GM10248 (cell line): Measurements from ENCODE around the gene HORMAD2.
"Not testable (repeated sequence)": the region's sequence is repeated elsewhere in the genome, so short reads cannot be mapped to it uniquely, and the experiment has no call there.

Experiments used
- CTCF ChIA-PET: fragments of 300-600 bp; sonication (Branson Sonifier 250); formaldehyde crosslinking; extraction: SDS; loops from one replicate; lab custom pipeline; 2021; ENCODE audit warnings: antibody characterized with exemption; lab: Yijun Ruan, JAX
- POLR2A ChIA-PET: fragments of 350-650 bp; sonication (Branson Sonifier 250); formaldehyde crosslinking; extraction: SDS; loops from one replicate; lab custom pipeline; 2020; ENCODE audit warnings: antibody characterized with exemption; lab: Yijun Ruan, JAX
- DNase-seq: peaks from one replicate; pipeline ENCODE4 v3.0.0; 2012; ENCODE audit errors: extremely low spot score
- TF ChIP-seq, protein P1 (sequence below): IDR thresholded peaks from 2 replicates; pipeline ENCODE4 v1.5.1; 2012; ENCODE audit warnings: mild to moderate bottlenecking, low read depth; ENCODE audit errors: extremely low read depth, missing control alignments, control extremely low read depth

HORMAD2 gene

DNA sequence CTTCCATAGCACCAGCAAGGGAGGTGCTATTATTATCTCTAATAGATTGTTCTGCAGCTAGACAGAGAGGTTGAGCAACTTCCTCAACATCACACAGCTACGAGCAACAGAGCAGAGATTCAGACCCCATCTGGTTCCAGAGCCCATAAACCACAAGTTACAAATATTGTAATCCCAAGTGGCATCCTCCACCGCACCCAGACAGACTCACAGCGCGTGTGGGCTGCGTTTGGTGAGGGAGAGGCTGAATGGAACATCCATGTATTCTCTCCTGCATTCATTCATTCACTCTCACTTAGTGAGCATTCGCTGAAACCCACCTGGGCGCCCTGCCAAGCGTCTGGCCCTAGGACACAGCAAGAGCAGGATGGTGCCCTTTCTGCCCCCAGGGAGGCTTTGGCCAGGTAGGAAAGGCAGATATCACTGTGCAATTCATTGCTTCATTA, 132.8 kb downstream of the HORMAD2 start:
- POLR2A ChIA-PET: no interaction called here
- TF ChIP-seq, protein P1, sequence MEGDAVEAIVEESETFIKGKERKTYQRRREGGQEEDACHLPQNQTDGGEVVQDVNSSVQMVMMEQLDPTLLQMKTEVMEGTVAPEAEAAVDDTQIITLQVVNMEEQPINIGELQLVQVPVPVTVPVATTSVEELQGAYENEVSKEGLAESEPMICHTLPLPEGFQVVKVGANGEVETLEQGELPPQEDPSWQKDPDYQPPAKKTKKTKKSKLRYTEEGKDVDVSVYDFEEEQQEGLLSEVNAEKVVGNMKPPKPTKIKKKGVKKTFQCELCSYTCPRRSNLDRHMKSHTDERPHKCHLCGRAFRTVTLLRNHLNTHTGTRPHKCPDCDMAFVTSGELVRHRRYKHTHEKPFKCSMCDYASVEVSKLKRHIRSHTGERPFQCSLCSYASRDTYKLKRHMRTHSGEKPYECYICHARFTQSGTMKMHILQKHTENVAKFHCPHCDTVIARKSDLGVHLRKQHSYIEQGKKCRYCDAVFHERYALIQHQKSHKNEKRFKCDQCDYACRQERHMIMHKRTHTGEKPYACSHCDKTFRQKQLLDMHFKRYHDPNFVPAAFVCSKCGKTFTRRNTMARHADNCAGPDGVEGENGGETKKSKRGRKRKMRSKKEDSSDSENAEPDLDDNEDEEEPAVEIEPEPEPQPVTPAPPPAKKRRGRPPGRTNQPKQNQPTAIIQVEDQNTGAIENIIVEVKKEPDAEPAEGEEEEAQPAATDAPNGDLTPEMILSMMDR: no peak
- CTCF ChIA-PET: no interaction called here
- DNase-seq: no peak

GRCh38 chr22:30214703-30215407, 134.6 kb downstream of the HORMAD2 start:
- CTCF ChIA-PET: interaction anchor here (1.4 to 1.9 kb wide), 2 partner anchors 10 to 40 kb away, joined by 4 to 6 read pairs; no protein-coding TSS in a partner anchor
- POLR2A ChIA-PET: no interaction called here
- DNase-seq: no peak
- TF ChIP-seq, protein P1: no peak

DNA sequence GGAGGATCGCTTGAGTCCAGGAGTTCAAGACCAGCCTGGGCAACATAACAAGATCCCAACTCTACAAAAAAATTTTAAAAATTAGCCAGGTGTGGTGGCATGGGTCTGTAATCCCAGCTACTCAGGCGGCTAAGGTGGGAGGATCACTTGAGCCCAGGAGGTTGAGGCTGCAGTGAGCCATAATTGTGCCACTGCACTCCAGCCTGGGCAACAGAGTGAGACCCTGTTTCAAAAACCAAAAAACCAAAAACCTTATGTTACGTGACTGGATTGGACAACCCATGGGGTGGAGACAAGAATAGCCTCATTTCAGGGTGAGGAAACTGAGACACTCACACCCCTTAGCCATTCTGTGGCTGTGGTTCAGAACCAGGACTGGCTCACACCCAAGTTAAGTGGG, 136.0 kb downstream of the HORMAD2 start:
- DNase-seq, CTCF ChIA-PET, POLR2A ChIA-PET: not testable (repeated sequence)

DNA sequence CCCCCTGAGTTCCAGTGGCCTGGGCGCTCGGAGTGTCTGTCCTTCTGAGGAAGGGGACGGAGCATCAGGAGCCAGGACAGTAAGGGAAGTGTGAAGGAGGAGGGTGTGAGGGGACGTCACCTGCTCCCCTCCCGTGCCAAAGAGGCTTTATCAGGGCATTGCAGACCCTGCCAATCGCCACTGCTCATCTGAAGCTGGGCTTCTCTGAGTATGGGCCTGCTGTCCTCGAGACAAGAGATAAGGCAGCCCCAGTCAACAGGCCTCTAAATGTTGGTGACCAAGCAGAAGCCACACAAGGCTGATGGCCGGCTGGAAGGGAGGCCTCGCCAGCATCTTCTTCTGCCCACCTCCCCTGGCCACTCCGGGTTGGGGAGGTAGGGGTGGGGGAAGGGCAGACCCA, 136.4 kb downstream of the HORMAD2 start:
- POLR2A ChIA-PET: no interaction called here
- CTCF ChIA-PET: no interaction called here
- TF ChIP-seq, protein P1: no peak
- no peak for DNase-seq

DNA sequence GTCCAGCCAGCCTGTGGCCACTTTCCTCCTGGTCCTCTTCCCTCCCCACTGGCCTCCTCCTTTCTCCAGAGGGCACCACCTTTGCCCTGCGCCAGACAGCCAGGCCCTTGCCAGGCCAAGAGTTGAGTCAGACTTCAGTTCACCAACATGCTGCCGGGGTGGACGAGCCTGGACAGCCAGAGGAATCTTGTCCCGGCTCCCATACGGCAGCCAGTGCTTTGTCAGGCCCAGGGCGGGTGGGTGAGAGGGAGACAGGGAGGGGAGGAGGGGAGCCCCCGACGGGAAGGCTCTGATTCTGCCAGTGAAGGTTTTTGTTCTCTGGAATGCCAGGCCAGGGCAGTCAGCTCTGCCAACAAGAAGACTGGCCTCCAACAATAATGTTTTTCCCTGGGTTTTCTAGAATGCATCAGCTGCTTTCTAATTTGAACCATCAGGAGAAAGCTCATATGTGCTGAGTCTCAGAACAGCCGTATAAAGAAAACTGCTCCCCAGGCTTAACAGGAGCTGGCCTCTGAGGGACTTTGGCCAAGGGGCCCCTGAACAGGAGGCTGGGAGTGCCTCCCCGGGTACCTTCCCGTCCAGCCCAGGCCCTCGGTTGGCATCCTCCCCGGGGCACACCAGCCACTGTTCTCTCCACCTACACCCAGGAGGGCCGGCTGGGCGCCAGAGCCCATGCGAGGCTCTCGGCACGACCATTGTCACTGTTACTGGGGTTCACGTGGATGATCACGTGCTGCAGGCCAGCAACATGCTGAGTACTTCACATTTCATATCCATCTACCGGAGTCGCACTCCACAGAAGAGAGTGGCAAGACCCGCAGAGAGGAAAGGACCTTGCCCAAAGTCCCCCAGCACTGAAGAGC, 137.7 kb downstream of the HORMAD2 start:
- ChIA-PET CTCF (no interaction called here), POLR2A (no interaction called here)
- TF ChIP-seq, protein P1: no peak
- no peak for DNase-seq

DNA sequence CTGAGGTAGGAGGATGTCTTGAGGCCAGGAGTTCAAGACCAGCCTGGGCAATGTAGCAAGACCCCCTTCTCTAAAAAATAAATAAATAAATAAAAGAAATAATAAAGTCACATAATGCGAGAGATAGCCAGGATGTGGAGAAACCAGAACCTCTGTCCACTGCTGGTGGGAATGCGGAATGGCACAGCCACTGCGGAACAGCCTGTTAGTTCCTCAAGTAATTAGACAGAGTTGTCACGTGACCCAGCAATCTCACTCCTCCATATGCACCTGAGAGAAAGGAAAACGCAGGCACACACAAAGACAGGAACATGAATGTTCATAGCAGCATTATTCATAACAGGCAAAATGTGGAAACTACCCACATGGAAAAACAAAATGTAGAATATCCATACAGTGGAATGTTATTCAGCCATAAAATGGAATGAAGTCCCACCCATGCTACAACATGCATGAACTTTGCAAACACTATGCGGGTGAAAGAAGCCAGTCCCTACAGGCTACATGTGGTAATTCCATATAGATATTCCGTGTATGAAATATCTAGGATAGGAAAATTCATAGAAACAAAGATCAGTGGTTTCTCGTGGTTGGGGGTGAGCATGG, 138.9 kb downstream of the HORMAD2 start:
- CTCF ChIA-PET: no interaction called here
- no peak for DNase-seq
- POLR2A ChIA-PET: no interaction called here
- TF ChIP-seq, protein P1: no peak
